WTC11 (cell line): ENCODE measurements around the gene CDC20B. TPM values are rescaled to one million over a fixed set of nuclear protein-coding genes. Genes with fewer than 3 reads are reported as not detected.

Source experiments
- ATAC-seq: fragments of 200-7000 bp; cut with Tn5 transposase; 2 replicates; pipeline ENCODE4 v1.10.0; 2021; ENCODE audit warnings: mild to moderate bottlenecking, moderate library complexity
- CTCF ChIA-PET: fragments of 300-600 bp; sonication (Branson Sonifier 250); formaldehyde crosslinking; loops from one replicate; lab custom pipeline; 2021; ENCODE audit warnings: antibody characterized with exemption; lab: Charles Lee
- POLR2A ChIA-PET: fragments of 350-600 bp; sonication (Branson Sonifier 250); formaldehyde crosslinking; loops from one replicate; lab custom pipeline; 2021; ENCODE audit warnings: antibody characterized with exemption; lab: Charles Lee
- DNase-seq: peaks from one replicate; pipeline ENCODE4 v3.0.0; 2021; ENCODE audit warnings: low spot score
- H3K27ac Mint-ChIP-seq: 2 replicates; pipeline ENCODE4 v1.8.0; 2021; ENCODE audit warnings: mixed read lengths
- H3K27me3 Mint-ChIP-seq: 2 replicates; pipeline ENCODE4 v1.8.0; 2021; ENCODE audit warnings: low read depth, mild to moderate bottlenecking, moderate library complexity, mixed read lengths
- H3K36me3 Mint-ChIP-seq: 2 replicates; pipeline ENCODE4 v1.8.0; 2021; ENCODE audit warnings: mixed read lengths
- H3K4me1 Mint-ChIP-seq: 2 replicates; pipeline ENCODE4 v1.8.0; 2022; ENCODE audit warnings: mixed read lengths
- H3K4me3 Mint-ChIP-seq: 2 replicates; pipeline ENCODE4 v1.8.0; 2021; ENCODE audit warnings: mild to moderate bottlenecking, moderate library complexity, mixed read lengths
- H3K9me3 Mint-ChIP-seq: 2 replicates; pipeline ENCODE4 v1.8.0; 2021; ENCODE audit warnings: mixed read lengths
- ATF1 ChIP-seq: sonication (generic); formaldehyde crosslinking; IDR thresholded peaks from 2 replicates; pipeline ENCODE4 v1.8.1; 2023; ENCODE audit warnings: mild to moderate bottlenecking, moderate library complexity, missing genetic modification reagents
- FOXK1 ChIP-seq: sonication (generic); formaldehyde crosslinking; IDR thresholded peaks from 2 replicates; pipeline ENCODE4 v1.8.0; 2022; ENCODE audit warnings: mild to moderate bottlenecking, moderate library complexity, missing genetic modification reagents
- FOXP1 ChIP-seq: sonication (generic); formaldehyde crosslinking; IDR thresholded peaks from 2 replicates; pipeline ENCODE4 v1.8.0; 2022; ENCODE audit warnings: missing genetic modification reagents, mild to moderate bottlenecking, moderate library complexity, borderline replicate concordance
- GTF2I ChIP-seq: fragments of 250-450 bp; sonication (Bioruptor Pico); conservative IDR thresholded peaks from 2 replicates; pipeline ENCODE4 v1.4.0; 2021; ENCODE audit warnings: mild to moderate bottlenecking
- HMGA2 ChIP-seq: fragments of 250-450 bp; sonication (Bioruptor Pico); IDR thresholded peaks from 2 replicates; pipeline ENCODE4 v1.4.0; 2021; ENCODE audit warnings: mild to moderate bottlenecking, moderate library complexity
- JUN ChIP-seq: sonication (generic); formaldehyde crosslinking; IDR thresholded peaks from 2 replicates; pipeline ENCODE4 v1.8.0; 2023; ENCODE audit warnings: mild to moderate bottlenecking, missing genetic modification reagents
- NFE2L1 ChIP-seq: sonication (generic); formaldehyde crosslinking; IDR thresholded peaks from 2 replicates; pipeline ENCODE4 v1.8.1; 2023; ENCODE audit warnings: missing genetic modification reagents
- NR1H2 ChIP-seq: sonication (generic); formaldehyde crosslinking; IDR thresholded peaks from 2 replicates; pipeline ENCODE4 v1.9.0; 2021; ENCODE audit warnings: mild to moderate bottlenecking, moderate library complexity, missing genetic modification reagents
- SMAD3 ChIP-seq: sonication (generic); formaldehyde crosslinking; IDR thresholded peaks from 2 replicates; pipeline ENCODE4 v1.8.0; 2022; ENCODE audit warnings: missing genetic modification reagents, mild to moderate bottlenecking, borderline replicate concordance
- SP1 ChIP-seq: sonication (generic); formaldehyde crosslinking; conservative IDR thresholded peaks from 2 replicates; pipeline ENCODE4 v1.8.1; 2022; ENCODE audit warnings: missing genetic modification reagents
- TCF7 ChIP-seq: sonication (generic); formaldehyde crosslinking; IDR thresholded peaks from 2 replicates; pipeline ENCODE4 v1.8.0; 2022; ENCODE audit warnings: mild to moderate bottlenecking, low read depth, missing genetic modification reagents, moderate library complexity
- TEAD4 ChIP-seq: sonication (generic); formaldehyde crosslinking; IDR thresholded peaks from 2 replicates; pipeline ENCODE4 v1.8.0; 2022; ENCODE audit warnings: mild to moderate bottlenecking, missing genetic modification reagents
- TP53 ChIP-seq: sonication (generic); formaldehyde crosslinking; IDR thresholded peaks from 2 replicates; pipeline ENCODE4 v1.8.1; 2023; ENCODE audit warnings: mild to moderate bottlenecking, missing genetic modification reagents
- ZNF138 ChIP-seq: sonication (generic); formaldehyde crosslinking; conservative IDR thresholded peaks from 2 replicates; pipeline ENCODE4 v1.8.1; 2022; ENCODE audit warnings: mild to moderate bottlenecking, moderate library complexity, missing genetic modification reagents
- ZNF219 ChIP-seq: sonication (generic); formaldehyde crosslinking; IDR thresholded peaks from 2 replicates; pipeline ENCODE4 v1.8.0; 2023; ENCODE audit warnings: missing genetic modification reagents, mild to moderate bottlenecking, borderline replicate concordance
- ZNF416 ChIP-seq: fragments of 250-450 bp; sonication (Bioruptor Pico); IDR thresholded peaks from 2 replicates; pipeline ENCODE4 v1.9.0; 2021; ENCODE audit warnings: mild to moderate bottlenecking, inconsistent platforms
- total RNA-seq: library from RNA; stranded (reverse); gene quantifications from 3 replicates; pipeline ENCODE4 v1.2.3, GENCODE V29; 2021
- TF ChIP-seq, protein P1 (sequence below): sonication (generic); formaldehyde crosslinking; IDR thresholded peaks from 2 replicates; pipeline ENCODE4 v1.8.0; 2023; ENCODE audit warnings: missing genetic modification reagents
- TF ChIP-seq, protein P2 (sequence below): sonication (generic); formaldehyde crosslinking; IDR thresholded peaks from 2 replicates; pipeline ENCODE4 v1.8.1; 2022; ENCODE audit warnings: mild to moderate bottlenecking, missing genetic modification reagents, moderate library complexity, borderline replicate concordance
- TF ChIP-seq, protein P3 (sequence below): fragments of 250-450 bp; sonication (Bioruptor Pico); IDR thresholded peaks from 2 replicates; pipeline ENCODE4 v1.9.0; 2021; ENCODE audit warnings: mild to moderate bottlenecking
- TF ChIP-seq, protein P4 (sequence below): sonication (generic); formaldehyde crosslinking; IDR thresholded peaks from 2 replicates; pipeline ENCODE4 v1.8.1; 2023; ENCODE audit warnings: mild to moderate bottlenecking, missing genetic modification reagents, borderline replicate concordance
- TF ChIP-seq, protein P5 (sequence below): fragments of 250-450 bp; sonication (Bioruptor Pico); IDR thresholded peaks from 2 replicates; pipeline ENCODE4 v1.9.0; 2021; ENCODE audit warnings: moderate library complexity, mild to moderate bottlenecking, inconsistent platforms, borderline replicate concordance
- TF ChIP-seq, protein P6 (sequence below): sonication (generic); formaldehyde crosslinking; IDR thresholded peaks from 2 replicates; pipeline ENCODE4 v1.8.0; 2023; ENCODE audit warnings: mild to moderate bottlenecking, missing genetic modification reagents

Gene CDC20B
- total RNA-seq, 1 experiment from 2014 or later = not detected

DNA sequence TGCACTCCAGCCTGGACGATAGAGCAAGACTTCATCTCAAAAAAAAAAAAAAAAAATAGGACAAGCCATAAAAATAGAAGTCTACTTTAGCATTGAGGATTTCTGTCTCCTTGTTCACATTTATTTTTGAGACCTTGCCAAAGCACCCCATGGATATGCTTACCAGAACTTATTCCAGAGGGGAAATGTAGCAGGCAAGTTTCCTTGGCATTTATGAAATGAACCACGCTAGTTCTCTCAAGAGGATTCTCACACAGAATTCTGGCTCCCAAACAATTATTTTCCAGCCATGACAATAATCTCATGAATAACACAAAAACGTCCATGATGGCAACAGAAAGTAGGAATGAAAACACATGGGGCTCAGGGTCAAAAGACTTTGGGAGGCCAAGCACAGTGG, 36.5 kb downstream of the CDC20B start:
- POLR2A ChIA-PET = no interaction called here
- Mint-ChIP-seq H3K36me3 (no peaks in the 10 kb centered on the region), H3K4me3 (no peak overlapping the region), H3K27me3 (no peaks in the 10 kb centered on the region), H3K9me3 (peaks cover 7% of the 10 kb centered on the region), H3K4me1 (no peaks in the 10 kb centered on the region), H3K27ac (no peak overlapping the region)
- no peak for ATAC-seq
- no peak for TF ChIP-seq TEAD4
- TF ChIP-seq ZNF416 (CRISPR knock-in tag) = no peak
- DNase-seq = no peak
- CTCF ChIA-PET = interaction anchor here (1.6 kb wide), 1 partner anchor 100 kb away, joined by 5 read pairs; no protein-coding TSS in a partner anchor

DNA sequence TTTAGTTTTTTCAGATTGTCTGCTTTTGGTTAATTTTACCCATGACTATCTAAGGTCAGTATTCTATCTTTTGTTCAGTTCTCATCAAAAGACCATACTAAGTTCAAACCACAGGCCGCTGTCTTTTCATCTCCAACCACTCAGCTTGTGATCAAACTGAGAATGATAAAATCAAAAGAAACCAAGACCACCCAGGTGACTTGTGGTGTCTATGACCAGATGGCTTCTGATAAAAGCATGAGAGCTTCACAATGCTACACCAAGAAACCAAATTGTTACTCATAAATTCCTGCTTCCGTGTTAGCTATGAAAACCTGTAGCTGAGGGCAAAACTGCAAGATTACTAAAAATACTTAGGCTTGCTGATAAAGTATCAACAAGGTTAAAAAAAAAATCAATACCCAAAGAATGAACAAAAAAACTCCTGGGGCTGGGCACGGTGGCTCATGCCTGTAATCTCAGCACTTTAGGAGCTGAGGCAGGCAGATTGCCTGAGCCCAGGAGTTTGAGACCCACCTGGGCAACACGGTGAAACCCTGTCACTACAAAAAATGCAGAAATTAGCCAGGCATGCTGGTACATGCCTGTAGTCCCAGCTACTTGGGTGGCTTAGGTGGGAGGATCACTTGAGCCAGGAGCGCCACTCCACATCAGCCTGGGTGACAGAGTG, 38.8 kb downstream of the CDC20B start:
- no peaks in the 10 kb centered on the region for H3K27me3 Mint-ChIP-seq
- no peaks in the 10 kb centered on the region for H3K4me1 Mint-ChIP-seq
- CTCF ChIA-PET = interaction anchor here (1.2 to 1.4 kb wide), 2 partner anchors 97 to 190 kb away, joined by 3 to 4 read pairs; no protein-coding TSS in a partner anchor
- H3K9me3 Mint-ChIP-seq = peaks cover 25% of the 10 kb centered on the region
- TF ChIP-seq, protein P1, sequence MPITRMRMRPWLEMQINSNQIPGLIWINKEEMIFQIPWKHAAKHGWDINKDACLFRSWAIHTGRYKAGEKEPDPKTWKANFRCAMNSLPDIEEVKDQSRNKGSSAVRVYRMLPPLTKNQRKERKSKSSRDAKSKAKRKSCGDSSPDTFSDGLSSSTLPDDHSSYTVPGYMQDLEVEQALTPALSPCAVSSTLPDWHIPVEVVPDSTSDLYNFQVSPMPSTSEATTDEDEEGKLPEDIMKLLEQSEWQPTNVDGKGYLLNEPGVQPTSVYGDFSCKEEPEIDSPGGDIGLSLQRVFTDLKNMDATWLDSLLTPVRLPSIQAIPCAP (CRISPR knock-in tag) = no peak
- TF ChIP-seq, protein P2, sequence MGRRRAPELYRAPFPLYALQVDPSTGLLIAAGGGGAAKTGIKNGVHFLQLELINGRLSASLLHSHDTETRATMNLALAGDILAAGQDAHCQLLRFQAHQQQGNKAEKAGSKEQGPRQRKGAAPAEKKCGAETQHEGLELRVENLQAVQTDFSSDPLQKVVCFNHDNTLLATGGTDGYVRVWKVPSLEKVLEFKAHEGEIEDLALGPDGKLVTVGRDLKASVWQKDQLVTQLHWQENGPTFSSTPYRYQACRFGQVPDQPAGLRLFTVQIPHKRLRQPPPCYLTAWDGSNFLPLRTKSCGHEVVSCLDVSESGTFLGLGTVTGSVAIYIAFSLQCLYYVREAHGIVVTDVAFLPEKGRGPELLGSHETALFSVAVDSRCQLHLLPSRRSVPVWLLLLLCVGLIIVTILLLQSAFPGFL = no peak
- TF ChIP-seq FOXP1 = no peak
- TF ChIP-seq, protein P3, sequence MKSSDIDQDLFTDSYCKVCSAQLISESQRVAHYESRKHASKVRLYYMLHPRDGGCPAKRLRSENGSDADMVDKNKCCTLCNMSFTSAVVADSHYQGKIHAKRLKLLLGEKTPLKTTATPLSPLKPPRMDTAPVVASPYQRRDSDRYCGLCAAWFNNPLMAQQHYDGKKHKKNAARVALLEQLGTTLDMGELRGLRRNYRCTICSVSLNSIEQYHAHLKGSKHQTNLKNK = no peak
- TF ChIP-seq, protein P4, sequence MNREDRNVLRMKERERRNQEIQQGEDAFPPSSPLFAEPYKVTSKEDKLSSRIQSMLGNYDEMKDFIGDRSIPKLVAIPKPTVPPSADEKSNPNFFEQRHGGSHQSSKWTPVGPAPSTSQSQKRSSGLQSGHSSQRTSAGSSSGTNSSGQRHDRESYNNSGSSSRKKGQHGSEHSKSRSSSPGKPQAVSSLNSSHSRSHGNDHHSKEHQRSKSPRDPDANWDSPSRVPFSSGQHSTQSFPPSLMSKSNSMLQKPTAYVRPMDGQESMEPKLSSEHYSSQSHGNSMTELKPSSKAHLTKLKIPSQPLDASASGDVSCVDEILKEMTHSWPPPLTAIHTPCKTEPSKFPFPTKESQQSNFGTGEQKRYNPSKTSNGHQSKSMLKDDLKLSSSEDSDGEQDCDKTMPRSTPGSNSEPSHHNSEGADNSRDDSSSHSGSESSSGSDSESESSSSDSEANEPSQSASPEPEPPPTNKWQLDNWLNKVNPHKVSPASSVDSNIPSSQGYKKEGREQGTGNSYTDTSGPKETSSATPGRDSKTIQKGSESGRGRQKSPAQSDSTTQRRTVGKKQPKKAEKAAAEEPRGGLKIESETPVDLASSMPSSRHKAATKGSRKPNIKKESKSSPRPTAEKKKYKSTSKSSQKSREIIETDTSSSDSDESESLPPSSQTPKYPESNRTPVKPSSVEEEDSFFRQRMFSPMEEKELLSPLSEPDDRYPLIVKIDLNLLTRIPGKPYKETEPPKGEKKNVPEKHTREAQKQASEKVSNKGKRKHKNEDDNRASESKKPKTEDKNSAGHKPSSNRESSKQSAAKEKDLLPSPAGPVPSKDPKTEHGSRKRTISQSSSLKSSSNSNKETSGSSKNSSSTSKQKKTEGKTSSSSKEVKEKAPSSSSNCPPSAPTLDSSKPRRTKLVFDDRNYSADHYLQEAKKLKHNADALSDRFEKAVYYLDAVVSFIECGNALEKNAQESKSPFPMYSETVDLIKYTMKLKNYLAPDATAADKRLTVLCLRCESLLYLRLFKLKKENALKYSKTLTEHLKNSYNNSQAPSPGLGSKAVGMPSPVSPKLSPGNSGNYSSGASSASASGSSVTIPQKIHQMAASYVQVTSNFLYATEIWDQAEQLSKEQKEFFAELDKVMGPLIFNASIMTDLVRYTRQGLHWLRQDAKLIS = no peak
- no peak for TF ChIP-seq JUN
- TF ChIP-seq ZNF138 (CRISPR knock-in tag) = no peak
- no peak for DNase-seq
- peaks cover 7% of the 10 kb centered on the region; the same call in 1 of the 2 replicates for H3K36me3 Mint-ChIP-seq
- POLR2A ChIA-PET = no interaction called here
- no peak for ATAC-seq
- H3K27ac Mint-ChIP-seq = no peak overlapping the region
- no peak overlapping the region for H3K4me3 Mint-ChIP-seq

DNA sequence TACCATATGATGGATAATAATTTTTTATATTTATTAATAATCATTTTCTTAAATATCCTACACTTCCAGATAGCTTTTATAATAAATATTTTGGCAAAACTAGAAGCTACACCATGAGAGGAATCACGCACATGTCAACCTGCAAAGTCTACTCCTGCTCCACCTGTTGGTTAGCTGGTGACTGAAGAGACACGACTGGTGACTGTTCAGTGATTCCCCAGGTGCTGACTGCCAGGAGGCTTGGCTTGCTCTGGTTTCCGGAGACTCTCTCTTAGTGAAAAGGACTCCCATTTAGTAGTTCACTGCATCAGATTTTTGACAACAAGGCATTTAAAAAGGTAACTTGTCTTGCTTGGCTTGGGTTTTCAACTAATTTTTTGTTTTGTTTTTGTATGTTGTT, 49.6 kb downstream of the CDC20B start:
- Mint-ChIP-seq H3K27ac (no peak overlapping the region), H3K27me3 (no peaks in the 10 kb centered on the region), H3K36me3 (no peaks in the 10 kb centered on the region), H3K9me3 (no peaks in the 10 kb centered on the region), H3K4me3 (no peak overlapping the region), H3K4me1 (peaks cover 5% of the 10 kb centered on the region)
- peak; percentile 61; the same call in 1 of the 2 replicates for ATAC-seq
- no peak for DNase-seq
- ChIA-PET CTCF (interaction anchor here (1.4 to 1.7 kb wide), 2 partner anchors 164 to 179 kb away, joined by 4 to 6 read pairs; no protein-coding TSS in a partner anchor), POLR2A (no interaction called here)
- TF ChIP-seq SMAD3 = no peak
- TF ChIP-seq NFE2L1 (CRISPR knock-in tag) = no peak
- TF ChIP-seq GTF2I (CRISPR knock-in tag) = no peak
- no peak for TF ChIP-seq TP53
- no peak for TF ChIP-seq ZNF219
- TF ChIP-seq ZNF138 (CRISPR knock-in tag) = no peak
- TF ChIP-seq NR1H2 (CRISPR knock-in tag) = no peak
- TF ChIP-seq, protein P3 = no peak
- no peak for TF ChIP-seq TCF7 (CRISPR knock-in tag)
- TF ChIP-seq SP1 (CRISPR knock-in tag) = no peak
- TF ChIP-seq HMGA2 = no peak
- TF ChIP-seq ZNF416 (CRISPR knock-in tag) = no peak
- TF ChIP-seq ATF1 = no peak
- no peak for TF ChIP-seq JUN
- no peak for TF ChIP-seq FOXK1 (CRISPR knock-in tag)
- TF ChIP-seq, protein P5, sequence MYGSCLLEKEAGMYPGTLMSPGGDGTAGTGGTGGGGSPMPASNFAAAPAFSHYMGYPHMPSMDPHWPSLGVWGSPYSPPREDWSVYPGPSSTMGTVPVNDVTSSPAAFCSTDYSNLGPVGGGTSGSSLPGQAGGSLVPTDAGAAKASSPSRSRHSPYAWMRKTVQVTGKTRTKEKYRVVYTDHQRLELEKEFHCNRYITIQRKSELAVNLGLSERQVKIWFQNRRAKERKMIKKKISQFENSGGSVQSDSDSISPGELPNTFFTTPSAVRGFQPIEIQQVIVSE (CRISPR knock-in tag) = no peak
- TF ChIP-seq, protein P6, sequence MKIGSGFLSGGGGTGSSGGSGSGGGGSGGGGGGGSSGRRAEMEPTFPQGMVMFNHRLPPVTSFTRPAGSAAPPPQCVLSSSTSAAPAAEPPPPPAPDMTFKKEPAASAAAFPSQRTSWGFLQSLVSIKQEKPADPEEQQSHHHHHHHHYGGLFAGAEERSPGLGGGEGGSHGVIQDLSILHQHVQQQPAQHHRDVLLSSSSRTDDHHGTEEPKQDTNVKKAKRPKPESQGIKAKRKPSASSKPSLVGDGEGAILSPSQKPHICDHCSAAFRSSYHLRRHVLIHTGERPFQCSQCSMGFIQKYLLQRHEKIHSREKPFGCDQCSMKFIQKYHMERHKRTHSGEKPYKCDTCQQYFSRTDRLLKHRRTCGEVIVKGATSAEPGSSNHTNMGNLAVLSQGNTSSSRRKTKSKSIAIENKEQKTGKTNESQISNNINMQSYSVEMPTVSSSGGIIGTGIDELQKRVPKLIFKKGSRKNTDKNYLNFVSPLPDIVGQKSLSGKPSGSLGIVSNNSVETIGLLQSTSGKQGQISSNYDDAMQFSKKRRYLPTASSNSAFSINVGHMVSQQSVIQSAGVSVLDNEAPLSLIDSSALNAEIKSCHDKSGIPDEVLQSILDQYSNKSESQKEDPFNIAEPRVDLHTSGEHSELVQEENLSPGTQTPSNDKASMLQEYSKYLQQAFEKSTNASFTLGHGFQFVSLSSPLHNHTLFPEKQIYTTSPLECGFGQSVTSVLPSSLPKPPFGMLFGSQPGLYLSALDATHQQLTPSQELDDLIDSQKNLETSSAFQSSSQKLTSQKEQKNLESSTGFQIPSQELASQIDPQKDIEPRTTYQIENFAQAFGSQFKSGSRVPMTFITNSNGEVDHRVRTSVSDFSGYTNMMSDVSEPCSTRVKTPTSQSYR (CRISPR knock-in tag) = no peak
